ENCODE measurements around the gene PIM2. TPM values are rescaled to one million over a fixed set of nuclear protein-coding genes. Genes with fewer than 3 reads are reported as not detected.

The PIM2 gene
- total RNA-seq (2021; ENCODE audit: unreplicated experiment): 15.6 TPM
- polyA plus RNA-seq (2012): 11.0 and 12.4 TPM in 2 replicates
- Bru-seq, nascent RNA: percentile 64 among the genes with signal in this experiment
- BruChase-seq, experiment 1, labeled RNA remaining after a 6-hour chase: percentile 62 among the genes with signal in this experiment
- BruChase-seq, experiment 2, labeled RNA remaining after a 2-hour chase: percentile 83 among the genes with signal in this experiment
- long read RNA-seq, transcript PIM2-201 (6 exons, 2,075 nt): major isoform, 22 of 38 reads
- long read RNA-seq, partial matches to known transcripts: 8 of 38 reads
- long read RNA-seq, other reads (novel, unspliced or antisense): 6 of 38 reads

GRCh38 chrX:48918643-48919340 lies at the start of gene PIM2:
PIM2 (minus strand) TSS chrX:48919024; CDS start chrX:48918834, 190 bp downstream.
- ATAC-seq (peak; percentile 86), DNase-seq (ENCODE audit: low read depth, low spot score) (peak; percentile 63)
- ChIA-PET RAD21 (ENCODE audit: low non-redundant PET in 1 of 2, low total read pairs in 2 of 2, uncharacterized antibody in 2 of 2, unreplicated experiment in 2 of 2) (no interaction called here), POLR2A (no interaction called here), CTCF (no interaction called here)
- Histone ChIP-seq H3K4me1 (ENCODE audit: control insufficient read depth in 1 of 2, insufficient read depth in 2 of 2, low read length in 2 of 2) (peaks cover 5 to 19% of the 10 kb centered on the region in 2 experiments; a peak in 2 of 4 replicates), H3K4me2 (ENCODE audit: low read length) (peak within 1 kb of the TSS; percentile 79), H3K4me3 (replicated peaks in 1 of 2; ENCODE audit: low read depth in 1 of 2, low read length in 2 of 2) (peak within 1 kb of the TSS; percentile 63 to 69), H3K79me2 (ENCODE audit: insufficient read depth, low read length) (peaks cover 32% of the 10 kb centered on the region), H2AFZ (ENCODE audit: low read depth, low read length, poor library complexity, severe bottlenecking) (no peak within 1 kb of the TSS), H3K36me3 (ENCODE audit: control insufficient read depth in 1 of 2, insufficient read depth in 2 of 2, low read length in 2 of 2) (peaks cover 7 to 9% of the 10 kb centered on the region in 2 experiments; a peak in 3 of 4 replicates), H4K20me1 (ENCODE audit: insufficient read depth) (no peaks in the 10 kb centered on the region), H3K27ac (ENCODE audit: low read depth, low read length) (peak within 1 kb of the TSS; percentile 78), H3K9ac (ENCODE audit: low read length) (peak within 1 kb of the TSS; percentile 86), H3K9me3 (ENCODE audit: control insufficient read depth in 1 of 2, insufficient read depth in 1 of 2, low read depth in 1 of 2, low read length in 2 of 2) (no peaks in the 10 kb centered on the region), H3K27me3 (ENCODE audit: insufficient read depth, low read length) (no peaks in the 10 kb centered on the region), H3K9me2 (ENCODE audit: insufficient read depth) (no peaks in the 10 kb centered on the region)
- TF ChIP-seq EZH2 (IDR thresholded peaks at IDR 0.05) (no peak), RAD21 (IDR thresholded peaks at IDR 0.05; ENCODE audit: low read depth) (no peak), TCF7L2 (IDR thresholded peaks at IDR 0.05; ENCODE audit: borderline replicate concordance, extremely low read depth, insufficient read depth, insufficient read length) (peak; percentile 31), POLR2A (IDR thresholded peaks at IDR 0.05; ENCODE audit: borderline replicate concordance, extremely low read depth, insufficient read depth, insufficient read length) (peak; percentile 62), POLR2AphosphoS5 (IDR thresholded peaks at IDR 0.05; ENCODE audit: low read depth, low read length) (peak; percentile 92), ZFX (IDR thresholded peaks at IDR 0.05) (peak; percentile 19; the same call in 1 of the 2 replicates)
- no TSS peak for BruUV-seq (replicated peaks)
- intact Hi-C loops (cut with micrococcal nuclease): loop anchor here (2.0 to 5.0 kb wide), 2 partner anchors 38 to 156 kb away; partner anchors contain the start of genes GLOD5 and OTUD5

GRCh38 chrX:48968377-48968776 lies 49.6 kb upstream of the PIM2 start:
- RAD21 ChIA-PET (ENCODE audit: low non-redundant PET in 1 of 2, low total read pairs in 2 of 2, uncharacterized antibody in 2 of 2, unreplicated experiment in 2 of 2): no interaction called here
- CTCF ChIA-PET: no interaction called here
- POLR2A ChIA-PET: no interaction called here

More at GRCh38 chrX:48968377-48968776, 49.6 kb upstream of the PIM2 start:
- Histone ChIP-seq H4K20me1 (ENCODE audit: insufficient read depth) (no peaks in the 10 kb centered on the region), H3K4me1 (ENCODE audit: control insufficient read depth in 1 of 2, insufficient read depth in 2 of 2, low read length in 2 of 2) (peaks cover 0 to 5% of the 10 kb centered on the region in 2 experiments; a peak in 1 of 4 replicates), H3K36me3 (ENCODE audit: control insufficient read depth in 1 of 2, insufficient read depth in 2 of 2, low read length in 2 of 2) (no peaks in the 10 kb centered on the region), H3K9me2 (ENCODE audit: insufficient read depth) (no peaks in the 10 kb centered on the region), H3K79me2 (ENCODE audit: insufficient read depth, low read length) (no peaks in the 10 kb centered on the region), H3K4me3 (replicated peaks in 1 of 2; ENCODE audit: low read depth in 1 of 2, low read length in 2 of 2) (no peak overlapping the region), H3K9me3 (ENCODE audit: control insufficient read depth in 1 of 2, insufficient read depth in 1 of 2, low read depth in 1 of 2, low read length in 2 of 2) (no peaks in the 10 kb centered on the region), H3K27me3 (ENCODE audit: insufficient read depth, low read length) (no peaks in the 10 kb centered on the region), H3K9ac (ENCODE audit: low read length) (no peak overlapping the region), H3K27ac (ENCODE audit: low read depth, low read length) (no peak overlapping the region), H2AFZ (ENCODE audit: low read depth, low read length, poor library complexity, severe bottlenecking) (no peak overlapping the region), H3K4me2 (ENCODE audit: low read length) (no peak overlapping the region)
- DNase-seq (ENCODE audit: low read depth, low spot score) (no peak), ATAC-seq (no peak)
- TF ChIP-seq MAX (IDR thresholded peaks at IDR 0.05) (no peak), ATF3 (IDR thresholded peaks at IDR 0.05) (no peak), ZFX (IDR thresholded peaks at IDR 0.05) (no peak), CBX3 (IDR thresholded peaks at IDR 0.05; ENCODE audit: low read depth) (no peak), ZNF274 (IDR thresholded peaks at IDR 0.05; ENCODE audit: low read depth, low read length) (no peak), ZBTB33 (IDR thresholded peaks at IDR 0.05; ENCODE audit: extremely low read depth, insufficient replicate concordance, low read length) (no peak), JUND (IDR thresholded peaks at IDR 0.05) (no peak), EZH2 (IDR thresholded peaks at IDR 0.05) (no peak)
- intact Hi-C loops (cut with micrococcal nuclease): no loop called here
- BruUV-seq (replicated peaks): no TSS peak
